K562 (cell line): ENCODE measurements around the gene TOPORS. TPM values are rescaled to one million over a fixed set of nuclear protein-coding genes. Genes with fewer than 3 reads are reported as not detected.

Experiments
- BRF2 ChIP-seq: IDR thresholded peaks from 3 replicates; pipeline ENCODE4 v1.6.1; 2011; ENCODE audit warnings: borderline replicate concordance, mild to moderate bottlenecking; ENCODE audit not compliant: insufficient read length, insufficient read depth
- CEBPG ChIP-seq, 3 experiments: fragments of 200-800 bp in 1 of 3; sonication (Bioruptor generic) in 1 of 3; sonication (generic) in 1 of 3; formaldehyde crosslinking in 1 of 3; IDR thresholded peaks in 2 of 3; conservative IDR thresholded peaks in 1 of 3; 2 replicates each; pipeline versions ENCODE4 v1.6.1 to v1.8.0; 2016 to 2022; ENCODE audit warnings: missing compliant biosample characterization in 2 of 3, missing genetic modification characterization in 2 of 3, mild to moderate bottlenecking in 1 of 3, missing genetic modification reagents in 1 of 3
- DACH1 ChIP-seq: fragments of 450-650 bp; IDR thresholded peaks from 2 replicates; pipeline ENCODE4 v1.6.1; 2018; ENCODE audit not compliant: partially characterized antibody
- DLX4 ChIP-seq: fragments of 250-450 bp; sonication (Bioruptor Pico); IDR thresholded peaks from 2 replicates; pipeline ENCODE4 v1.6.1; 2021; ENCODE audit warnings: mild to moderate bottlenecking
- ELF1 ChIP-seq: fragments of 200-800 bp; sonication (Bioruptor generic); IDR thresholded peaks from 2 replicates; pipeline ENCODE4 v1.6.1; 2016; ENCODE audit warnings: missing genetic modification characterization, missing compliant biosample characterization
- L3MBTL2 ChIP-seq: fragments of 450-650 bp; IDR thresholded peaks from 2 replicates; pipeline ENCODE4 v1.6.1; 2016; ENCODE audit warnings: mild to moderate bottlenecking, moderate library complexity
- MYC ChIP-seq, 2 experiments: fragments of 250-450 bp in 1 of 2; sonication (Bioruptor Pico) in 1 of 2; IDR thresholded peaks; 2 replicates each; pipeline versions ENCODE4 v1.5.1 to v1.6.1; 2012 to 2021; ENCODE audit warnings: low read depth in 2 of 2, borderline replicate concordance in 1 of 2, improper control_type of control experiment in 1 of 2, low read length in 1 of 2, mild to moderate bottlenecking in 1 of 2, moderate library complexity in 1 of 2
- RB1 ChIP-seq: fragments of 450-650 bp; IDR thresholded peaks from 2 replicates; pipeline ENCODE4 v1.6.1; 2017; ENCODE audit warnings: low read depth, mild to moderate bottlenecking
- SMARCA5 ChIP-seq: fragments of 450-650 bp; IDR thresholded peaks from 2 replicates; pipeline ENCODE4 v1.6.1; 2016
- SRSF1 ChIP-seq: fragments of 200-400 bp; formaldehyde crosslinking; IDR thresholded peaks from 2 replicates; pipeline ENCODE4 v1.6.1; 2017; ENCODE audit warnings: mild to moderate bottlenecking, low read depth, low read length, moderate library complexity
- TBL1XR1 ChIP-seq, 2 experiments: IDR thresholded peaks; 2 replicates each; pipeline ENCODE4 v1.6.1; 2012; ENCODE audit warnings: improper control_type of control experiment in 2 of 2, low read length in 2 of 2, mild to moderate bottlenecking in 1 of 2
- TOE1 ChIP-seq, 2 experiments: fragments of 450-650 bp in 1 of 2; sonication (generic) in 1 of 2; formaldehyde crosslinking in 1 of 2; IDR thresholded peaks; 2 replicates each; pipeline versions ENCODE4 v1.7.1 to v1.8.0; 2016 to 2022; ENCODE audit warnings: borderline replicate concordance in 2 of 2, mild to moderate bottlenecking in 2 of 2, antibody characterized with exemption in 1 of 2, inconsistent platforms in 1 of 2, low read depth in 1 of 2, missing genetic modification reagents in 1 of 2, moderate library complexity in 1 of 2
- U2AF2 ChIP-seq: fragments of 200-400 bp; formaldehyde crosslinking; optimal IDR thresholded peaks from 2 replicates; pipeline ENCODE3; 2017; ENCODE audit warnings: low read depth, mild to moderate bottlenecking, low read length
- ZBTB11 ChIP-seq, 3 experiments: fragments of 200-800 bp in 1 of 3; fragments of 250-450 bp in 1 of 3; fragments of 450-650 bp in 1 of 3; sonication (Bioruptor Pico) in 1 of 3; sonication (Bioruptor generic) in 1 of 3; formaldehyde crosslinking in 1 of 3; IDR thresholded peaks; 2 replicates each; pipeline versions ENCODE4 v1.6.1 to v1.8.0; 2016 to 2022; ENCODE audit warnings: mild to moderate bottlenecking in 2 of 3, missing genetic modification characterization in 2 of 3, missing compliant biosample characterization in 1 of 3, moderate library complexity in 1 of 3
- ZNF592 ChIP-seq: fragments of 450-650 bp; IDR thresholded peaks from 2 replicates; pipeline ENCODE4 v1.6.1; 2017; ENCODE audit warnings: antibody characterized with exemption, mild to moderate bottlenecking
- ZNF778 ChIP-seq: fragments of 450-650 bp; formaldehyde crosslinking; IDR thresholded peaks from 2 replicates; pipeline ENCODE4 v1.4.0; 2020; ENCODE audit warnings: mild to moderate bottlenecking, moderate library complexity
- polyA plus RNA-seq, 8 experiments: library from polyadenylated mRNA; depleted of rRNA in 4 of 8; stranded (reverse) in 5 of 8; unstranded in 3 of 8; fragments of >200 nt; fragmentation: Nextera tagmentation in 2 of 8; fragmentation: Illumina TruSeq in 1 of 8; extraction: Ambion mirVana in 2 of 8; extraction: Trizol in 1 of 8; gene quantifications; 2 replicates each; pipeline versions ENCODE4 v1.2.1 to v1.2.3, GENCODE V29; 2011 to 2014; ENCODE audit warnings: inconsistent platforms in 1 of 8, missing spikeins in 1 of 8
- total RNA-seq, 7 experiments: library from RNA; depleted of rRNA in 6 of 7; stranded (reverse); fragments of >200 nt in 6 of 7; fragmentation: Illumina TruSeq in 2 of 7; extraction: Trizol in 2 of 7; gene quantifications; 2 replicates each; pipeline versions ENCODE4 v1.2.1 to v1.2.3, GENCODE V29; 2011 to 2021; ENCODE audit warnings: low replicate concordance in 1 of 7

Gene TOPORS
- total and polyA plus RNA-seq, 9 of the 15 experiments (the other 6 are each of a cell fraction or from before 2014, with no cell fraction given): 4.3 to 19.6 (median 9.9) TPM

- TF ChIP-seq TBL1XR1 (IDR thresholded peaks at IDR 0.05; ENCODE audit: low read length in 2 of 2) (peak in 1 of 2 experiments; percentile 44; a peak in 1 of 4 replicates), ELF1 (peak; percentile 70; the same call in 1 of the 2 replicates), ZNF592 (no peak), SRSF1 (no peak), MYC (IDR thresholded peaks at IDR 0.05; ENCODE audit: low read depth, low read length) (peak; percentile 56), MYC (CRISPR knock-in tag; IDR thresholded peaks at IDR 0.05; ENCODE audit: borderline replicate concordance, low read depth) (no peak), ZNF778 (CRISPR knock-in tag) (no peak), RB1 (0 out of 2 replicates have a peak, but pooled peaks have one; percentile 18), U2AF2 (no peak), L3MBTL2 (no peak), ZBTB11 (CRISPR knock-in tag; IDR thresholded peaks at IDR 0.05) (peak; percentile 19 to 95 (median 60); a peak in 3 of 6 replicates), TOE1 (IDR thresholded peaks at IDR 0.05; ENCODE audit: borderline replicate concordance) (0 out of 2 replicates have a peak, but pooled peaks have one; percentile 24), TOE1 (CRISPR knock-in tag; IDR thresholded peaks at IDR 0.05; ENCODE audit: borderline replicate concordance, low read depth) (no peak), BRF2 (no peak), SMARCA5 (no peak), DACH1 (no peak), CEBPG (CRISPR knock-in tag; IDR thresholded peaks at IDR 0.05) (peak; percentile 78), CEBPG (tag; conservative IDR thresholded peaks at IDR 0.05 in 1 of 2, IDR thresholded peaks at IDR 0.05 in 1 of 2) (peak; percentile 81 to 86), DLX4 (no peak)
Observed at GRCh38 chr9:32572900-32573523, 20.6 kb upstream of the TOPORS start, which contains the start of gene NDUFB6 (continued).
